GM18907 (cell line): ENCODE measurements around the gene PFKFB3.
"Not testable (repeated sequence)": the region's sequence is repeated elsewhere in the genome, so short reads cannot be mapped to it uniquely, and the experiment has no call there.

Experiments used
- ATAC-seq: cut with Tn5 transposase; IDR thresholded peaks from one replicate; pipeline ENCODE4 v1.9.1; 2021; ENCODE audit warnings: mild to moderate bottlenecking, moderate library complexity; ENCODE audit not compliant: unreplicated experiment

Gene PFKFB3

DNA sequence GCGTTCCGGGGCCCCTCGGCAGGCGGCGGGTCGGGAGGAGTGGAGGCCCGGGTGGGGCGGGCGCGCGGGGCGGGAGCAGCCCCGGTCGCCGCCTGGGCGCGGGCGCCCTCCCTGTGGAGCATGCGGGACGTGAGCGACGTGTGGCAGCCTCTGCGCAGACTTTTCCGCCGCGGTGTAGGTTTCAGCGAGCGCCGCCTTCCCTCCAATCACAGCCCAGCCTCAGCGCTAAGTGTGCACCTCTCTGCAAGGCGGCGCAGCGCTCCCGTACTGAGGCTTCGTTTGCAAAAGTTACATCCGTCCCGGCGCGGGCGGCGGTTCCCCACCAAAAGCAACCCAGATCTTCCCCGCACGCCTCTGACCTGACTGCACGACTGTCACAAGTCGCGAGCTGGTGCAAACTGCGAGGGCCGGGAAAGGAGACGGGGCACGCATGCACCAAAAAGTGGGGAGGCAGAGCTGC lies 1.2 kb upstream of the PFKFB3 start:
- peak; percentile 55 for ATAC-seq

GRCh38 chr10:6202098-6202683 lies 541 bp upstream of the PFKFB3 start:
- ATAC-seq, result peak; percentile 3

DNA sequence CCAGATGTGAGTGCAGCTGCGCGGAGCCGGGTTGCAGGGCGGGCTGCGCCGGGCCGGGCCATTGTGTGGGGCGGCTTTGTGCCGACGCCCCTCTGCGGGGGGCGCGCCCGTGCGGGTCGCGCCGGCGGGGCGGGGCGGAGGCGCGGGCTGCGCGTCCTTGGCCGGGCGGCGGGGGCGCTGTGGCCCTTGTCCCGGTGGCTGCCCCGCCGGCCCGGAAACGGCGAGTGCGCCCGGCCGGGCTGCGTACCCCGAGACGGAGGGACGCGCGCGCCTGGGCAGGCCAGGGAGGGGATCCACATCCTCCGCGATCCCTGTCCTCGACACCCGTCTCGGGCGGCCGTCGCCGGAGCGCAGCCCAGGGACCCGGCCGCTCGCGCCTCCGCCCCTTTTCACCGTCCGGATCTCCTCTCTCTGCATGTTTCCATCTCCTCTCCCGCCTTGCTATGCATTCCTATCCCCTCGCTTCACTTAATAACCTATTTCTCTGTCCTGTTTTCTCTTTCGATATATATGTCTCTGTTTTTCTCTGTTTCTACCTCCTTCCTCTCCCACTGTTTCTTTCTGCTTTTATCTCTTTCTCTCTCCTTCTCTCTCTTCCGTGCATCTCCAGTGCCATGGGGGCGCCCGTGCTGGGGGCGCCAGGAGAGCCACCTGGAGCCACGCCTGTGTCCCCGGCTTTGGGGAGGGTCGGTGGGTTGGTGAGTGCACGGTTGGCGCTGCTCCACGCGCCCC lies 765 bp downstream of the PFKFB3 start:
- peak; percentile 54 for ATAC-seq

GRCh38 chr10:6204063-6204340 lies 1.3 kb downstream of the PFKFB3 start:
- ATAC-seq, result no peak

GRCh38 chr10:6204341-6205191 lies 1.8 kb downstream of the PFKFB3 start:
- ATAC-seq, result no peak

GRCh38 chr10:6206486-6206885 lies 3.8 kb downstream of the PFKFB3 start:
- ATAC-seq, result not testable (repeated sequence)

DNA sequence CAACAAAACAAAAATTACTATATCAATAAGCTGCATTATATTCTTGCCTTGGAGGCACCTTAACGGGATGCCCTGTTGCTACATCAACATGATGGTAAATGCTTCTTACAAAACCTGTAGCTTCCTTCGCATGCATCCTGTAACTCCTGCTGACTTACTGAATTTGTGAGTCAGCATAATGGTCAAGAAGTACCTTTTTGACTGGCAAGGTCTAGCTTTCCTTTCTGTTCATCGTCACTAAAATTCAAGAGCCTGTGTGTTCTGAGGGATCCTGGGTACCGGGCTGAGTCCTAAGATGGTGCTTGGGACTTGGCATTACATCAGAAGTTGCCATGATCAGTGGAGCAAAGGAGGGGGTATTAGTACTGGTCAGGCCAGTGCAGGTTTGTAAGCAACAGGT lies 4.9 kb downstream of the PFKFB3 start:
- ATAC-seq, result no peak

- ATAC-seq, result no peak
Measured at GRCh38 chr10:6208799-6209235, 6.1 kb downstream of the PFKFB3 start.

GRCh38 chr10:6211341-6211670 lies 8.6 kb downstream of the PFKFB3 start:
- ATAC-seq, result no peak

GRCh38 chr10:6211671-6212635 lies 9.2 kb downstream of the PFKFB3 start:
- no peak for ATAC-seq

DNA sequence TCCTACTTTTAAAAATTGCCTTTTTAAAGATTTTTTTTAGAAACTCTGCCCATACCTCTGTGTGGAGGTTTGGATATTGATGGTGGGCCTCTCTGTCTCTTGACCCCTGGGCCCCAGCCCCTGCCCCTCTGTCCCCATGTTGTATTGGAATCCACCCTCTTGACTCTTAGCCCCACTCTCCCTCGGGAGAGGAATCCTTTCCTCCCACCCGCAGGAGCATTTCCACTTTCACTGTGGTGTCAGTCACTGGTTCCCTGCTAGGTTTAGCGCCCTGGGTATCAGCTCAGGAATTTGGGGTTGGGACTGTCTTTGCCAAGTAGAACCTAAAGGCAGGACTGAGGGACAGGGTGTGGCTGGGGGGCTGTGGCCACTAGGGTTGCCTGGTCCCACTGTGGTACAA lies 10.1 kb downstream of the PFKFB3 start:
- no peak for ATAC-seq

DNA sequence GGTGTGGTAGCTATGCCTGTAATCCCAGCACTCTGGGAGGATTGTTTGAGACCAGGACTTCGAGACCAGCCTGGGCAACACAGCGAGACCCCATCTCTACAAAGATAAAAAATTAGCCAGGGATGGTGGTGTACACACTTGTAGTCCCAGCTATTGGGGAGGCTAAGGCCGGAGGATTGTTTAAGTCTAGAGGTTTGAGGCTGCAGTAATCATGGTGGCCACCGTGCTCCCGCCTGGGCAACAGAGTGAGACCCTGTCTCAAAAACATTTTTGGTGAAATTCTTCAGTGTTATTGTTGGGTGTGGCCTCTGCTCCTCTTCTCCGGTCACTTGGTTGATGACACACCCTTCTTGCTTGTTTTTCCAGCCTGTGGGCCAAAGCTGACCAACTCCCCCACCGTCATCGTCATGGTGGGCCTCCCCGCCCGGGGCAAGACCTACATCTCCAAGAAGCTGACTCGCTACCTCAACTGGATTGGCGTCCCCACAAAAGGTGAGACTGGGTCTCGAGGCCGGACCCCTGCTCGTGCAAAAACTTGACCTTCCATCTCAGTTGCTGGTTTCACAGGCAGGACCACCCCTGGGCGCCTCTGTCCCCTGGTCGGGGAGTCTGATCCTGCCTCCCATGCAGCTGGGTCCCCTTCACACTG lies 10.6 kb downstream of the PFKFB3 start:
- ATAC-seq, result no peak

DNA sequence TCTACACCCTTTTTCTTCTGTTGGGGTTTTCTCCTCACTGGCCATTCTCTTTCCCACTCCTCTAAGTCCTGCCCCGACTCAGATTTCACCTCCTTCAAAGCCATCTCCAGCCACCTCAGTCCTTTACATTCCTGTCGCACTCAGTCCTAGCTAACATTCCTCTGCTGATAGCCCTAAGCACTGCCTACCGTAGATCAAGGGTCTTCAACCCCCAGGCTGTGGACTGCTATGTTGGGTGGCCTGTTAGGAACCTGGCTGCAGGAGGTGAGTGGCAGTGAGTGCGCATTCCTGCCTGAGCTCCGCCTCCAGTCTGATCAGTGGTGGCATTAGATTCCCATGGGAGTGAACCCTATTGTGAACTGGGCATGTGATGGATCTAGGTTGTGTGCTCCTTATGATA lies 11.2 kb downstream of the PFKFB3 start:
- no peak for ATAC-seq

DNA sequence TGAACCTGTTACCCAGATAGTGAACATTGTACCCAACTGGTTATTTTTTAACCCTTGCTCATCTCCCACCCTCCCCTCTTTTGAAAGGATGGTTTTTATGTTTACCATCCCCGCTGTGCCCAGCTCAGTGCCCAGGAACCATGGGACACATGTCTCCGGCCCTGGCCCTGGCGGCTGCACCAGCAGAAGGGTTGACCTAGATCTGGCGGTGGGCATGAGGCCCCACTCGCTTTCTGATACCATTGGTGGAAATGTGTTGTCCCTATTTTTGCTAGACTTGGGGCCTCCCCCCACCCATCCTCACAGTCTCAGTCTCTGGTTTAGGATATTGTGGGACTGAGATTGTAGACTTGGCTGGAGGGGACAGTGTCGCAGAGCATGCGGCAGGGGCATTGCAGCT lies 11.9 kb downstream of the PFKFB3 start:
- no peak for ATAC-seq

- ATAC-seq, result no peak
Measured at GRCh38 chr10:6215241-6215640, 12.5 kb downstream of the PFKFB3 start.

DNA sequence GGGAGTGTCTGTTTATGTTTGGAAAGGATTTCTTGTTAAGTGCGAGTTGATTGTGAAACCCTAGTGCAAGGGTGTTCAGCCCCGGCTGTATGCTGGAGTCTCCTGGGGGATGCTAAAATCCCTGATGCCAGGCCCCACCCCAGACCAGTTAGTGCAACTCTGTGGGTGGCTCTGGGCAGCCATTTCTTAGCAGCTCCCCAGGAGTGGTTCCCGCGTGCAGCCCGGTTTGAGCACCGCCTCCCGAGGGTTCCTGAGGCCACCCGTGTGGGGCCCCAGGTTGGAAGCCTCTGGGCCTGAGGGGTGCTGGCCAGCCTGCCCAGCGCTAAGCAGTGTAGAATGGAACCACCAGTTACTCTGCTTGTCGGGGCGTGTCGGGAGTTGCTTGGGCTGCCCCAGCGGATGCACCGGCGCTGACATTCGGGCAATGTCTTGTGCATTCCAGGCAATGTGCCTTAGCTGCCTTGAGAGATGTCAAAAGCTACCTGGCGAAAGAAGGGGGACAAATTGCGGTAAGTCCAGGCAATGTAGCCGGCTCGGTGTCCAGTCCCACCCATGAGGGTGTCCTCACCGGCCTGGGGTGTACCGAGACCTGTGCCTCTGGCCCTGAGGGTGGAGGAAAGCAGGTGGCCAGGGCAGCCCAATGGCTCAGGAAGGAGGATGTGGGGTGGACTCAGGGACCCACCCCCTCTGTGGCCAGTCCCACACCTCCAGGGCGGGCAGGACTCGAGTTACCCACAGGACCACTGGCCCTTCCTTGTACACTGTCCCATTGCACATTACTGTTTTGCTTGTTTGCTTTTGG lies 13.2 kb downstream of the PFKFB3 start:
- ATAC-seq, result no peak

DNA sequence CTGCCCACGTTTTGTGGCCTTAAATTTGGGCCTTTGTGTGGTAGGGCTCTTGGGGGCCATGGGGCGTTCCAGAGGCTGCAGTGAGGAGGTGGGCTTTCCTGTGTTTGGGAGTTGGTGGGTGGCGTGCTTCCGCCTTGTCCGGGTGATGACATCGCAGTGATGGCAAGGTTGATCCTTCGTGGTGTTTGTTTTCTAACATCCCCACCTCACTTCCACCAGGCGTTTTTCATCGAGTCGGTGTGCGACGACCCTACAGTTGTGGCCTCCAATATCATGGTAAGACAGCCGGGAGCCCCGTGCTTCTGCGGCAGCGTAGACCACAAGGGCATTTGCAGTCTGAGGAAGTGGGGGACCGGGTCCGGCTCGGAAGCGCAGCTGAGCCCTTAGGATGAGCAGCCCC lies 14.2 kb downstream of the PFKFB3 start:
- ATAC-seq, result no peak

DNA sequence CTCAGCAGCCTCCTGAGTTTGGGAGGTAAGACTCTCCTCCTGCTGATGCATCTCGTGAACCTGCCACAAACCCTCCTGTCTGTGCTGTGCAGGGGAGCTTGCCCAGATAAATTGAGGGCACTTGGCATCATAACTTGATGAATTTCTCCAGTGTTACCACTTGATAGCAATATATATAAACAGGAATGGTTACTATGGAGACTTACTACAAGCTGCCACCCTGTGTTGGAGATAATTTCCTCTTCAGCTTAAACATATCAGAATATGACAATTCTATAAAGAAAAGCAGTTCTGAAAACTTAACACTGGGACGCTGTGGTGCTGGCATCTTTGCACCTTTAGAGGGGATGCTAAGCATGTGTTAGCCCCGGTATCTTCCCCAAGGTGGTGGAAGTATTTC lies 14.9 kb downstream of the PFKFB3 start:
- no peak for ATAC-seq

GRCh38 chr10:6218692-6219493 lies 16.2 kb downstream of the PFKFB3 start:
- ATAC-seq, result no peak
